GM12801 (cell line): ENCODE results near the gene LMAN1L.

Experiments
- CTCF ChIP-seq: IDR thresholded peaks from one replicate; pipeline ENCODE4 v1.5.1; 2011; ENCODE audit warnings: control low read depth; ENCODE audit not compliant: insufficient read length; ENCODE audit errors: extremely low read depth

The LMAN1L gene

GRCh38 chr15:74816624-74817369 lies 4.2 kb downstream of the LMAN1L start:
- no peak for TF ChIP-seq CTCF

GRCh38 chr15:74817370-74817737 lies 4.7 kb downstream of the LMAN1L start:
- TF ChIP-seq CTCF: no peak

- no peak for TF ChIP-seq CTCF
Measured at GRCh38 chr15:74820056-74820455, 7.4 kb downstream of the LMAN1L start.

GRCh38 chr15:74821091-74821789 lies 8.6 kb downstream of the LMAN1L start:
- TF ChIP-seq CTCF: no peak

- no peak for TF ChIP-seq CTCF
Measured at GRCh38 chr15:74821790-74822158, 9.1 kb downstream of the LMAN1L start.

GRCh38 chr15:74822233-74822632 lies 9.6 kb downstream of the LMAN1L start:
- no peak for TF ChIP-seq CTCF

GRCh38 chr15:74823324-74823723 lies 10.7 kb downstream of the LMAN1L start:
- no peak for TF ChIP-seq CTCF
